PC-9 (cell line): ENCODE results near the gene TOGARAM2.

Experiments
- EZH2 ChIP-seq: fragments of 200-600 bp; sonication (generic); IDR thresholded peaks from 2 replicates; pipeline ENCODE4 v1.8.0; 2017; ENCODE audit warnings: antibody characterized with exemption, low read depth
- TF ChIP-seq, protein P1 (sequence below): fragments of 200-600 bp; sonication (generic); conservative IDR thresholded peaks from 2 replicates; pipeline ENCODE4 v1.6.1; 2017; ENCODE audit warnings: mixed run types, antibody characterized with exemption, mild to moderate bottlenecking, moderate library complexity

DNA sequence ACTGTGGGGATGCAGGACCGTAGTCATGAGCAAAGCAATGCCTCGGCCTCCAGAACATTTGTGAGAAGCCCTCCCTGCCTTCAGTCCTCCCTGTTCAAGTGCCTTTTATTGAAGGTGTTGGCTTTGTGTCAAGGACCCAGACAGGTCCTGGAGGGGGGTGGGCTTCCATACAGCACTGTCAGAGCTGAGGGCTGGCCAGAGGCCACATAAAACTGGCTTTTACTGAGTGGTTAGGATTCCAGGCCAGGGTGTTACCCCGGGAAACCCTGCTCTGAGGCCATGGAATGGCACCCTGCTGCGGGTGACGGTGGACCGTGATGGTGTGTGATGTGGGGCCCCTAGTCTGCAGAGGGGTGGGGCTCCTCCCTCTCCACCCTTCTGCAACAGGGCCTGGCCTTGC is 41.6 kb downstream of the TOGARAM2 start:
- TF ChIP-seq, protein P1, sequence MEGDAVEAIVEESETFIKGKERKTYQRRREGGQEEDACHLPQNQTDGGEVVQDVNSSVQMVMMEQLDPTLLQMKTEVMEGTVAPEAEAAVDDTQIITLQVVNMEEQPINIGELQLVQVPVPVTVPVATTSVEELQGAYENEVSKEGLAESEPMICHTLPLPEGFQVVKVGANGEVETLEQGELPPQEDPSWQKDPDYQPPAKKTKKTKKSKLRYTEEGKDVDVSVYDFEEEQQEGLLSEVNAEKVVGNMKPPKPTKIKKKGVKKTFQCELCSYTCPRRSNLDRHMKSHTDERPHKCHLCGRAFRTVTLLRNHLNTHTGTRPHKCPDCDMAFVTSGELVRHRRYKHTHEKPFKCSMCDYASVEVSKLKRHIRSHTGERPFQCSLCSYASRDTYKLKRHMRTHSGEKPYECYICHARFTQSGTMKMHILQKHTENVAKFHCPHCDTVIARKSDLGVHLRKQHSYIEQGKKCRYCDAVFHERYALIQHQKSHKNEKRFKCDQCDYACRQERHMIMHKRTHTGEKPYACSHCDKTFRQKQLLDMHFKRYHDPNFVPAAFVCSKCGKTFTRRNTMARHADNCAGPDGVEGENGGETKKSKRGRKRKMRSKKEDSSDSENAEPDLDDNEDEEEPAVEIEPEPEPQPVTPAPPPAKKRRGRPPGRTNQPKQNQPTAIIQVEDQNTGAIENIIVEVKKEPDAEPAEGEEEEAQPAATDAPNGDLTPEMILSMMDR = no peak
- TF ChIP-seq EZH2 = no peak
